Heart left ventricle (tissue), 13 donors: ENCODE measurements around the gene TMEM178B.

Experiments used
- CTCF ChIP-seq, 12 donors: fragments of 200-600 bp; sonication (generic) in 4 of 12; IDR thresholded peaks; one replicate each; pipeline versions ENCODE4 v1.5.0 to v1.8.0; 2018 to 2022; ENCODE audit warnings: antibody characterized with exemption in 12 of 12, mild to moderate bottlenecking in 5 of 12
- POLR2A ChIP-seq, 2 donors: fragments of 450-650 bp; IDR thresholded peaks; one replicate each; pipeline ENCODE4 v1.6.1; 2017; ENCODE audit warnings: antibody characterized with exemption in 2 of 2, mild to moderate bottlenecking in 2 of 2, moderate library complexity in 2 of 2
- donor health status: ischemic (EF 13 %, LVEDD 7.1; RV severe dilation, severe dysfunction).
- donor health status: DM: no; HTN: yes; CAD: no.
- donor health status: DM: no; HTN: no; CAD: no.
- donor health status: ischemic (EF 25% LVEDD 6.9; RV normal size, moderate dysfunction).
- donor health status: ischemic (EF 25% LVEDD 5.7; RV mildly dilated, moderate dysfunction).
- donor health status: ischemic (EF 35%, LVEDD 5.7; RV mildly dilated, moderate dysfunction).
- donor health status: nonischemic (EF 11% LVEDD 7.7; RV severe dilation, severe dysfunction).
- donor health status: DM: yes; HTN: yes; CAD: no.
- donor health status: PGD.
- donor health status: ischemic (EF 29% LVEDD 5.4; RV normal size, mild dysfunction).
- donor health status: nonischemic (EF 23%, LVEDD 6.1; RV moderate dilation, normal function).

DNA sequence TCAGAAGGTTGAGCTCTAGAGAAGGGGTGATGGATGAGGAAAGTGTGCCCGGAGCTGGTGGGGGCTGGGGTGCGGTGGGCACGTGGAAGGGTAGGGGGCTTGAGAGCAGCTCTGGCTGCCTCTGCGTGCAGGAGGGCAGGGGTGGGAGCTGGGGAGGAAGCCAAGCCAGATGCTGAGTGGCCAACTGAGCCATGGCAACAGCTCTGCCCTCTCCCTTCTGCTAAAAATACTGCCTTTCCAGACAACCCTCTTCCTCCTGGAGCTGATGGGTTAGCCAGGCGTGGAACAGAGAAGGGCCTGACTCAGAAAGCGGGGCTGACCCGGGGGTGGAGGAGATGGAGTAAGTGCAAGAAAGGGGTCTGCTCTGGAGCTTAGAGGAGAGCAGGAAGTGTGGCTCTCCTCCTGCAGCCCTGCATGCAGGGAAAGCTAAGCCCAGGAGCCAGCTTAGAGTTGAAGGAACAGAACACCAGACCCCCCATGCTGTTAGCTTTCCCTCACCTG is 362.8 kb downstream of the TMEM178B start:
- TF ChIP-seq CTCF (IDR thresholded peaks at IDR 0.05) (no peak), POLR2A (IDR thresholded peaks at IDR 0.05) (no peak)
